Gastroesophageal sphincter (tissue), 3 donors: ENCODE results near the gene SORCS1.

ENCODE experiments used
- CTCF ChIP-seq, 4 experiments: fragments of 200-600 bp in 2 of 4; fragments of 450-650 bp in 2 of 4; sonication (generic) in 1 of 4; IDR thresholded peaks; one replicate each; pipeline ENCODE4 v1.5.1; 2017 to 2019; ENCODE audit warnings: antibody characterized with exemption in 4 of 4, mild to moderate bottlenecking in 2 of 4, moderate library complexity in 2 of 4
- EP300 ChIP-seq: sonication (generic); formaldehyde crosslinking; IDR thresholded peaks from one replicate; pipeline ENCODE4 v1.6.1; 2017; ENCODE audit warnings: antibody characterized with exemption, mild to moderate bottlenecking
- POLR2A ChIP-seq, 2 donors: fragments of 450-650 bp; IDR thresholded peaks; one replicate each; pipeline ENCODE4 v1.6.1; 2017; ENCODE audit warnings: antibody characterized with exemption in 2 of 2, mild to moderate bottlenecking in 2 of 2, moderate library complexity in 1 of 2
- POLR2AphosphoS5 ChIP-seq: sonication (generic); formaldehyde crosslinking; IDR thresholded peaks from one replicate; pipeline ENCODE4 v1.6.1; 2017; ENCODE audit warnings: antibody characterized with exemption

- TF ChIP-seq CTCF (IDR thresholded peaks at IDR 0.05) (no peak), EP300 (no peak), POLR2A (IDR thresholded peaks at IDR 0.05) (no peak), POLR2AphosphoS5 (no peak)
These were observed 209.4 kb downstream of the SORCS1 start for GRCh38 chr10:106955133-106955532.
